SU-DHL-6 (cell line): ENCODE measurements around the gene UPK1A.

Experiments used
- H2AFZ ChIP-seq: fragments of 200-600 bp; sonication (generic); 2 replicates; pipeline ENCODE4 v1.6.1; 2014; ENCODE audit warnings: low read depth, mild to moderate bottlenecking, moderate library complexity, mixed read lengths, antibody characterized with exemption, low read length; ENCODE audit not compliant: severe bottlenecking
- H3F3A ChIP-seq: fragments of 200-600 bp; shearing (Covaris generic); 2 replicates; pipeline ENCODE4 v1.6.0; 2016; ENCODE audit warnings: antibody characterized with exemption, mild to moderate bottlenecking; ENCODE audit not compliant: insufficient read depth
- H3K27ac ChIP-seq: fragments of 200-600 bp; sonication (generic); 2 replicates; pipeline ENCODE4 v1.5.1; 2016; ENCODE audit warnings: low read depth, mild to moderate bottlenecking, low read length, moderate library complexity, mixed read lengths
- H3K27me3 ChIP-seq: fragments of 200-600 bp; sonication (generic), shearing (Covaris generic); 2 replicates; pipeline ENCODE4 v1.6.0; 2014; ENCODE audit warnings: mild to moderate bottlenecking, low read length
- H3K36me3 ChIP-seq: fragments of 200-600 bp; sonication (generic); 2 replicates; pipeline ENCODE4 v1.6.1; 2014; ENCODE audit warnings: mild to moderate bottlenecking, low read length, mixed read lengths
- H3K4me2 ChIP-seq: fragments of 300-600, 200-600 bp; shearing (Covaris generic), sonication (generic); 2 replicates; pipeline ENCODE4 v1.6.0; 2014; ENCODE audit warnings: low read length, low read depth, mild to moderate bottlenecking; ENCODE audit not compliant: poor library complexity, severe bottlenecking
- H3K4me3 ChIP-seq: fragments of 200-600 bp; sonication (generic); 2 replicates; pipeline ENCODE4 v1.5.1; 2014; ENCODE audit warnings: antibody characterized with exemption, low read length, mild to moderate bottlenecking, mixed read lengths; ENCODE audit not compliant: insufficient read depth, poor library complexity, severe bottlenecking
- H3K79me2 ChIP-seq: fragments of 200-600 bp; sonication (generic); 2 replicates; pipeline ENCODE4 v1.6.1; 2014; ENCODE audit warnings: mild to moderate bottlenecking, low read length, moderate library complexity; ENCODE audit not compliant: insufficient read depth
- H3K9ac ChIP-seq: fragments of 200-600 bp; sonication (generic); 2 replicates; pipeline ENCODE4 v1.7.0; 2014; ENCODE audit warnings: mild to moderate bottlenecking, low read length
- H3K9me2 ChIP-seq: fragments of 200-600 bp; sonication (generic); replicated peaks from 2 replicates; pipeline ENCODE4 v1.6.1; 2014; ENCODE audit warnings: low read length; ENCODE audit not compliant: insufficient read depth
- H3K9me3 ChIP-seq: fragments of 200-600 bp; sonication (generic); 2 replicates; pipeline ENCODE4 v1.6.1; 2014; ENCODE audit warnings: low read length, mixed read lengths; ENCODE audit not compliant: insufficient read depth
- H4K20me1 ChIP-seq: fragments of 200-600 bp; sonication (generic); 2 replicates; pipeline ENCODE4 v1.6.1; 2014; ENCODE audit warnings: low read depth, mild to moderate bottlenecking, antibody characterized with exemption, low read length, moderate library complexity, mixed read lengths
- CTCF ChIP-seq: fragments of 200-600 bp; sonication (generic); IDR thresholded peaks from one replicate; pipeline ENCODE4 v1.5.1; 2017; ENCODE audit warnings: antibody characterized with exemption, mild to moderate bottlenecking, low read length, moderate library complexity; ENCODE audit not compliant: insufficient read depth, poor library complexity, severe bottlenecking
- EZH2phosphoT487 ChIP-seq: fragments of 200-600 bp; sonication (generic), shearing (Covaris generic); conservative IDR thresholded peaks from 2 replicates; pipeline ENCODE4 v1.6.1; 2018; ENCODE audit warnings: mild to moderate bottlenecking, antibody characterized with exemption, low read length, moderate library complexity, mixed read lengths

The UPK1A gene

GRCh38 chr19:35644206-35644986 lies 21.9 kb upstream of the UPK1A start:
- Histone ChIP-seq H3K79me2 (peaks cover 13% of the 10 kb centered on the region), H3K36me3 (no peaks in the 10 kb centered on the region), H3K27me3 (no peaks in the 10 kb centered on the region), H3K4me3 (peak overlapping the region; percentile 61), H3F3A (peaks cover 26% of the 10 kb centered on the region), H3K27ac (peak overlapping the region; percentile 70), H2AFZ (peak overlapping the region; percentile 75), H3K9me3 (no peaks in the 10 kb centered on the region), H4K20me1 (no peaks in the 10 kb centered on the region), H3K4me2 (peak overlapping the region; percentile 91), H3K9ac (peak overlapping the region; percentile 65), H3K9me2 (no peaks in the 10 kb centered on the region)
- TF ChIP-seq CTCF, result no peak

GRCh38 chr19:35644987-35645679 lies 21.2 kb upstream of the UPK1A start:
- Histone ChIP-seq H3K4me2 (peak overlapping the region; percentile 91), H3K9ac (peak overlapping the region; percentile 49), H4K20me1 (no peaks in the 10 kb centered on the region), H3K36me3 (no peaks in the 10 kb centered on the region), H3K27me3 (no peaks in the 10 kb centered on the region), H3K9me3 (no peaks in the 10 kb centered on the region), H3K27ac (peak overlapping the region; percentile 61), H2AFZ (peak overlapping the region; percentile 75), H3K9me2 (no peaks in the 10 kb centered on the region), H3K79me2 (peaks cover 20% of the 10 kb centered on the region), H3K4me3 (peak overlapping the region; percentile 54), H3F3A (peaks cover 24% of the 10 kb centered on the region)
- TF ChIP-seq EZH2phosphoT487 (no peak), CTCF (no peak)

GRCh38 chr19:35645680-35646511 lies 20.4 kb upstream of the UPK1A start:
- no peak for TF ChIP-seq EZH2phosphoT487
- no peak for TF ChIP-seq CTCF
- H3K4me2 ChIP-seq, result no peak overlapping the region
- H2AFZ ChIP-seq, result peak overlapping the region; percentile 75

More at GRCh38 chr19:35645680-35646511, 20.4 kb upstream of the UPK1A start:
- Histone ChIP-seq H3K27ac (no peak overlapping the region), H3K36me3 (no peaks in the 10 kb centered on the region), H3K27me3 (no peaks in the 10 kb centered on the region), H3K9ac (0 out of 2 replicates have a peak overlapping the region, but pooled peaks have one; percentile 49), H3K4me3 (no peak overlapping the region), H4K20me1 (no peaks in the 10 kb centered on the region), H3F3A (peaks cover 24% of the 10 kb centered on the region), H3K9me2 (no peaks in the 10 kb centered on the region), H3K79me2 (peaks cover 28% of the 10 kb centered on the region), H3K9me3 (no peaks in the 10 kb centered on the region)
